Measurements from ENCODE around the gene LRRC23.

LRRC23 gene

DNA sequence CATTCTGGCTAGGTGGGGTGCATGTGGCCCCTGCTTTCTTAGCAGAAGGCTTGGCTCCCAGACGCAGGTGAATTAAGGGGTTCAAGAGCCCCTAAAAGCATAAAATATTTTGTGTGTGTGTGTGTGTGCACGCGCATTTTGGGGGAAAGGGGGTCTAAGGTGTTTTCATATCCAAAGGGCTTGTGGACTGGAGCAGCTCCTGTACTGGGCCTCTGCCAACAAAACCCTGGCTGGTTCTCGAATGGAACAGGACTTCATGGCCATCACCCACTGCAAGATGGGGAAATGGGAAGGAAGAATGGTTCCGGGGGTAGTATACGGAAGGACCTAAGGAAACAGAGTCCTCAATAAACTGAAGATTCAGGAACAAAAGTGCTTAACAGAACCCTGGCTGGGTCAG is 19.2 kb downstream of the LRRC23 start:
- no peak for DNase-seq (ENCODE audit: low read depth in 1 of 2, low spot score in 1 of 2)

DNA sequence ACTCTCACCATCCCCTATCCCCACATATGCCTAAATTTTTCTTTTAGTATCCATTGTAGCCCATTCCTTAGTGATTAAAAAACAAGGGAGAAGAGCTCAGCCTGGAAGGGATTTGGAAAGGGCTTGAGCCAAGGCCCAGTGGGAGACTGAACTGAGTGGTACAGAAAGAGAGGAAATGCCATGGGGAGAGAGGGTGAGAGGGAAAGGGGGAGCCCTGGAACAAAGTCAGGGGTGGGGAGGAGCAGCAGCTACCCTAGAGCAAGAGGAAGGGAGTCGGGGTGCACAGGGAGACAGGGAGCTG is 20.6 kb downstream of the LRRC23 start:
- DNase-seq (ENCODE audit: low read depth in 1 of 2, low spot score in 1 of 2): no peak

DNA sequence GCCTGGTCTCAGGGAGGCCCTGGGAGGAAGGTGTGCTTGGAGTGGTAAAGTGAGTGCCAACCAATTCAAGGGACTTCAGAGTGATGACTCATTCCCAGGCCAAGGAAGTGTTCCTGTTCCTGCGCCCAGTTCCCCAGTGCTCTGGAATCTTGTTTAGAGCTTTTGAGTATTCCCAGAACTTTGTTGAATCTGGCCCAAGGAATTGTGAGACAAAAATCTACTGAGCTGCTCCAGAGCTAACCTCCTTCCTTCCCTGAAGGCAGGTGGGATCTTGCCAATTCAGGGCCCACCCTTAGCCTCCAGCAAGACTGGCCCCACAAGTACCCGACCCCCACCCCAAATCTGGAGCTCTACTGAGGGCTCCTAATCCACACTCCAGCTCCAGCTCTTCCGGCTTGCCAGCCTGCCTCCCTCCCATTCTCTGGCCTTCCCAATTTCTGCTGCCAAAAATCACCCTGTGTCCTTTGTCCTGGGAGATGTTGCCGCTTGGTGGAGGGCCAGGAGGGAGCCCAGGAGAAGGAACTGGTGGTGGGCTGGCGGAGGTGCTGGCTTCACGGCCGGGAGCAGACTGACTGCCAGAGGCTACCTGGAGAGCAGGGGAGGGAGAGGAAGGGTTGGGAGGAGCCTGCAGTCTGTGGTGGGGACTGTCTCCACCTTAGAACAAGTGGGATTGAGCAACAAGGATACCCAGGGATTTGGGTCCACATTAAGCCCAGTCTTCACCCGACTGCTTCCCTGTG is 21.1 kb downstream of the LRRC23 start:
- DNase-seq (ENCODE audit: low read depth in 1 of 2, low spot score in 1 of 2): no peak

DNA sequence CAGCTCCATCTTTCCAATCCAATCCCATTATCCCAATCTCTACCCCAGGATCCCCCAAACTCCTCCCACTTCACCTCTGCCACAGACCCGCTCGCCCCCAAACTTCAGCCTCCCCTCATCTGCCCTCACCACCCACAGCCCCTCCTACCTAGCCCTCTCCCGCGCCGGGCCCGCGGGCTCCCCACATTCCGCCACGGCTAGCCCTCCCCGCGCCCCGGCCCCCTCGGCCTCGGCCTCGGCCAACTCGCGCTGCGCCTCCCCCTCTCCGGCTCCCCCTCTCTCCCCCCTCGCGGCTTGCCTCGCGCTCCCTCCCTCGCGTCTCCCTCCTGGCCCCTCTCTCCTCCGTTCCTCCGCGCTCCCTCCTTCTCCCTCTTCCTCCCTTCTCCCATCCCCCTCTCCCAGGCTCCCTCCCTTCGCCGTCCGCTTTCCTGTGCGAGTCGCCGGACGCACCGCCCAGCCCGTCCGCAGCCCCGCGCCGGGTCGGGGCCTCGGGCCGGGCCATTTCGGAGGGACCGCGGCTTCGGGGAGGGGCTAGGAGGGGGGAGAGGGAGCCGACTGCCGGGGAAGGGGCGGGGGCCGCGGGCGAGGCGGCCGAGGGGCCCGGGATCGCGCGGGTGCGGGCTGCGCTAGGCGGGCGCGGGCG is 22.9 kb downstream of the LRRC23 start, which contains the start of gene ATN1:
Gene ATN1 (plus strand): TSS at position 581 of the 643 bp plus-strand sequence. CDS start 6,043 bp downstream, outside the sequence.
- no peak for DNase-seq (ENCODE audit: low read depth in 1 of 2, low spot score in 1 of 2)

DNA sequence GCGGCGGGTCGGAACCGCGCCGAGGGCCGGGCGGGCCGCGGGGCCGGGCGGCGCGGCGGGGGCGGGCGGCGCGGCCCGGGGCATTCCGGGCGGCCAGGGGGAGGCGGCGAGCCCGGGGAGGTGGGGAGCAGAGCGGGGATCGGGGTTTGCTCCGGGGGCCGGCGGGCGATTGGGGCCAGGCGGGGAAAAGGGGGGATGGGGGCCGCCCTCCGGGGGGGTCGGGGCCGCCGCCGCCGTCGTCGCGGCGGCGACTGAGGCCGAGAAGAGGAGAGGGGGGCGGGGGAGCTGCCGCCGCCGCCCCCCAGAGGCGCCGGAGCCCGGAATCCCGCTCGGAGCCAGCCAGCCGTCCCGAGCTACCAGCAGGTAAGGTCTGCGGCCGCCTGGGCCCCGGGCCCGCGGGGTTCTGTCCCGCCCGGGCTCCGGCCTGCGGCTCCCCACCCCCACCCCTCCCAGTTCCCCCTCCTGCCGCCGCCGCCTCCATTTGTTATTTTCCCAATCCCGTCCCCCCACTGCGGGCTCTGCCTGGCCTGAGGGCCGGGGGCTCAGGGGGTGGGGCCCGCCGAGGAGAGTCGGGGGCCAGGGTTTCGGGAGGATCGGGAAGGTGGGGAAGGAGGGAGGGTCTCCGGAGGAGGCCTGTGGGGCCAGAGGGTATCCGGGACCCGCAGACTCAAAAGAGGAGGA is 23.5 kb downstream of the LRRC23 start:
- no peak for DNase-seq (ENCODE audit: low read depth in 1 of 2, low spot score in 1 of 2)

DNA sequence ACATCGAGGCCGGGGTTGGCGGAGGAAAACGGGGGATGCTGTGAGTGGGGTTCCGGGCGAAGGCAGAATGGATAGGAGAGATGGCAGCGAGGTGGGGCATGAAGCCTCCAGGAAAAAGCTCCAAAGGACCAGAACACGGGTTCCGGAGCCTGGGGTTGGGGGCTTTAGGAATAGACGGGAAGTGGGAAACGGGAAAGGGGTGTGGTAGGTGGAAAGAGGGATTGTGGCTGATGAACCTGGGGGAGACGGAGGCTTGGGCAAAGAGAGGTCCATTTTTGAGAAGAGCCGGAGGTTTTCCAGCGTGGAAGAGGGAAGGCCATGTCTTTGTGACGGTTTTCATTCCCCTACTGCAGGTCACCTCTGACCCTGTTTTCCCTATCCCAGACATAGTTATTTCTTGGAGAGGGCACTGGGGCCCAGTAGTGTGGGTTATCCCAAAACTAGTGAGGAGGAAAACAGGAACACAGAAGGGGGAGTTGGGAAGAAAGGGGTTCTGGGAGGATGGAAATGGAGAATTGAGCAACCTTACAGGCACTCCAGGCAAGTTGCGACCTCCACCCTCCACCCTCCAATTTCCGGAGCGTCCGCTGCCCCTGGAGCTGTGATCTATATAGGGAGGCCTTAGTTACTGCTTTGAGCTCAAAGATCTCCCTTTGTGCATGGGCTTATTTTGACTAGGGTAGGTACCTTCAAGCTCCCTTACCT is 24.2 kb downstream of the LRRC23 start:
- DNase-seq (ENCODE audit: low read depth in 1 of 2, low spot score in 1 of 2): no peak

DNA sequence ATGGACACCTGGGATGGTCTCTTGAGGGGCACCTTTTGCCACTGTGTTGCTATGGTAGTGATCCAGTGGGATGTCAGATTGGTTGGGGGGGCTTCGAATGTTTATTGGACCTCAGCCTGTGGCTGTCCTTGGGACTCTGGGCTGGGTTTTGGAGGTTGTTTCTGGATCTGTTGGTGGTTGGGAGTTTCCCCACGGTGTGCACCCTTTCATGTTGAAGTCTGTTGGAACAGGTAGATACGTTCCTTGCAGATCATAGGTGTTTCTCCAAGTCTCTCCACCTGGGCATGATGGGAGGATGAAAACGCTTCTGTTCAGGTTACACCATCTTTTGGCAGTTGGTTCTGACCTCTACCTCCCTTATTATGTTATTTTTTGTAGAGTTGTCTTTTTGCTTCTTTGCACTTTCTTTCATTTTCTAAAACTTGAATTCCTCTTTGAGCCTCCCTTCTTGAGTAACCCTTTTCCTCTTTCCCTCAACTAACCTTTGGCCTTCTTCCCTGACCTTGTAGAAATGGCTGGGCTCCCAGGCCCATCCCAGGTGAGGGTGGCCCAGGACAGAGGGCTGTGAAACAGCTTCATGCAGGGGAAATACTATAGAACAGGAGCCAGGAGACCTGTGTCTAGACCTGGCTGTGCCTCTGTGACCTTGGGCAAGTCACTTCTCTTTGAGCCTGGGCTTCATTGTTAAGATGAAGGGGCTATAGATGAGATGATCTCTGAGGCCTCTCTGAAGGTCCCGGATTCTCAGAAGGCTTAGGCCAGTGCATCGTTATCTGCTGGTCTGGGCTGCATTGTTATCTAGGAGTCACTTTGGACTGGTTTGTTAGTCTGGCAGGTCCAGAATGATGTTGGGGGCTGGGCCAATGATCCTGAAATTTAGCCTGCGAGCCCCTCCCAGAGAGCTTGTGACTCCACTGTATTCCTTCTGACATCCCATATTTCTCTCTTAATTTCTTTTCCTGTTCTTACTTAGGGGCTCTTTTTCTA is 25.1 kb downstream of the LRRC23 start:
- DNase-seq (ENCODE audit: low read depth in 1 of 2, low spot score in 1 of 2): no peak

DNA sequence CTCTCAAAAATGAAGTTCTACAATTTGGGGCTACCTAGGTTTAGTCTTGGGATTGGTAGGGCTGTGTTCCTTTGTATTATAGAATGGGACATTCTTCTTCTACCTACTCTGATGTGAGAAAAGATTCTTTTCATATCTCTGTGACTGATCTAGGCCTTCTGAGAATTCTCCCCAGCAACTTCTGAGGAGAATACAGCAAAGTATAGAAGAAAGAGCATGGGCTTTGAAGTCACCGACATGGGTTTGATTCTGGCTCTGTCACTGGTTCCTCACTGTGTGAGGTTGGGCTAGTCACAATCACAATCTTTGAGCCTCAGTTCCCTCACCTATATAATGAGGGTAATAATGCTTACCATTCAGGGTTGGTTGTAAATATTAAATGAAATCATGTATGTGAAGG is 28.1 kb downstream of the LRRC23 start:
- DNase-seq (ENCODE audit: low read depth in 1 of 2, low spot score in 1 of 2): no peak

DNA sequence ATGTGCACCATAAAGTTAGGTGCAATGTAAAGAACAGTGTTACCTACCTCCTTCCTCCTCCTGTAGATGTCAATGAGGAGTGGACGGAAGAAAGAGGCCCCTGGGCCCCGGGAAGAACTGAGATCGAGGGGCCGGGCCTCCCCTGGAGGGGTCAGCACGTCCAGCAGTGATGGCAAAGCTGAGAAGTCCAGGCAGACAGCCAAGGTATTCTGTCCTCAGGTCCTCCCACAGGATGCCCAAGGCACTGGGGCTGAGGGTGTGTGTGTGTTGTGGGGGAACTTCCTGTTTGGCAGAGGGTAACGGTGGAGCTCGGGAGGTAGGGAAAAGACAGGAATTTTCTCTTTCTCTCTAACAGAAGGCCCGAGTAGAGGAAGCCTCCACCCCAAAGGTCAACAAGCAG is 29.5 kb downstream of the LRRC23 start:
- DNase-seq (ENCODE audit: low read depth in 1 of 2, low spot score in 1 of 2): no peak

DNA sequence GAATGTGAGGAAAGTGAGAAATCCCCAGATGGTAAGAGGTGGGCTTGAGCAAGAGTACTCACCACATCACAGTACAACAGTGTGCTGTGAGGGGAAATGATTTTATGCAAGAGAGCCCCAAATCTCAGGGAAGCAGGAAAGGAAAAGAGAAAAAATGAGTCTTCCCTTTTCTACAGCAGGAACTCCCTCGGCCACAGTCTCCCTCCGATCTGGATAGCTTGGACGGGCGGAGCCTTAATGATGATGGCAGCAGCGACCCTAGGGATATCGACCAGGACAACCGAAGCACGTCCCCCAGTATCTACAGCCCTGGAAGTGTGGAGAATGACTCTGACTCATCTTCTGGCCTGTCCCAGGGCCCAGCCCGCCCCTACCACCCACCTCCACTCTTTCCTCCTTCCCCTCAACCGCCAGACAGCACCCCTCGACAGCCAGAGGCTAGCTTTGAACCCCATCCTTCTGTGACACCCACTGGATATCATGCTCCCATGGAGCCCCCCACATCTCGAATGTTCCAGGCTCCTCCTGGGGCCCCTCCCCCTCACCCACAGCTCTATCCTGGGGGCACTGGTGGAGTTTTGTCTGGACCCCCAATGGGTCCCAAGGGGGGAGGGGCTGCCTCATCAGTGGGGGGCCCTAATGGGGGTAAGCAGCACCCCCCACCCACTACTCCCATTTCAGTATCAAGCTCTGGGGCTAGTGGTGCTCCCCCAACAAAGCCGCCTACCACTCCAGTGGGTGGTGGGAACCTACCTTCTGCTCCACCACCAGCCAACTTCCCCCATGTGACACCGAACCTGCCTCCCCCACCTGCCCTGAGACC is 31.0 kb downstream of the LRRC23 start:
- DNase-seq (ENCODE audit: low read depth in 1 of 2, low spot score in 1 of 2): no peak

DNA sequence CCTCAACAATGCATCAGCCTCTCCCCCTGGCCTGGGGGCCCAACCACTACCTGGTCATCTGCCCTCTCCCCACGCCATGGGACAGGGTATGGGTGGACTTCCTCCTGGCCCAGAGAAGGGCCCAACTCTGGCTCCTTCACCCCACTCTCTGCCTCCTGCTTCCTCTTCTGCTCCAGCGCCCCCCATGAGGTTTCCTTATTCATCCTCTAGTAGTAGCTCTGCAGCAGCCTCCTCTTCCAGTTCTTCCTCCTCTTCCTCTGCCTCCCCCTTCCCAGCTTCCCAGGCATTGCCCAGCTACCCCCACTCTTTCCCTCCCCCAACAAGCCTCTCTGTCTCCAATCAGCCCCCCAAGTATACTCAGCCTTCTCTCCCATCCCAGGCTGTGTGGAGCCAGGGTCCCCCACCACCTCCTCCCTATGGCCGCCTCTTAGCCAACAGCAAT is 31.6 kb downstream of the LRRC23 start:
- DNase-seq (ENCODE audit: low read depth in 1 of 2, low spot score in 1 of 2): no peak

DNA sequence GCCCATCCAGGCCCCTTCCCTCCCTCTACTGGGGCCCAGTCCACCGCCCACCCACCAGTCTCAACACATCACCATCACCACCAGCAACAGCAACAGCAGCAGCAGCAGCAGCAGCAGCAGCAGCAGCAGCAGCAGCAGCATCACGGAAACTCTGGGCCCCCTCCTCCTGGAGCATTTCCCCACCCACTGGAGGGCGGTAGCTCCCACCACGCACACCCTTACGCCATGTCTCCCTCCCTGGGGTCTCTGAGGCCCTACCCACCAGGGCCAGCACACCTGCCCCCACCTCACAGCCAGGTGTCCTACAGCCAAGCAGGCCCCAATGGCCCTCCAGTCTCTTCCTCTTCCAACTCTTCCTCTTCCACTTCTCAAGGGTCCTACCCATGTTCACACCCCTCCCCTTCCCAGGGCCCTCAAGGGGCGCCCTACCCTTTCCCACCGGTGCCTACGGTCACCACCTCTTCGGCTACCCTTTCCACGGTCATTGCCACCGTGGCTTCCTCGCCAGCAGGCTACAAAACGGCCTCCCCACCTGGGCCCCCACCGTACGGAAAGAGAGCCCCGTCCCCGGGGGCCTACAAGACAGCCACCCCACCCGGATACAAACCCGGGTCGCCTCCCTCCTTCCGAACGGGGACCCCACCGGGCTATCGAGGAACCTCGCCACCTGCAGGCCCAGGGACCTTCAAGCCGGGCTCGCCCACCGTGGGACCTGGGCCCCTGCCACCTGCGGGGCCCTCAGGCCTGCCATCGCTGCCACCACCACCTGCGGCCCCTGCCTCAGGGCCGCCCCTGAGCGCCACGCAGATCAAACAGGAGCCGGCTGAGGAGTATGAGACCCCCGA is 32.2 kb downstream of the LRRC23 start:
- no peak for DNase-seq (ENCODE audit: low read depth in 1 of 2, low spot score in 1 of 2)

DNA sequence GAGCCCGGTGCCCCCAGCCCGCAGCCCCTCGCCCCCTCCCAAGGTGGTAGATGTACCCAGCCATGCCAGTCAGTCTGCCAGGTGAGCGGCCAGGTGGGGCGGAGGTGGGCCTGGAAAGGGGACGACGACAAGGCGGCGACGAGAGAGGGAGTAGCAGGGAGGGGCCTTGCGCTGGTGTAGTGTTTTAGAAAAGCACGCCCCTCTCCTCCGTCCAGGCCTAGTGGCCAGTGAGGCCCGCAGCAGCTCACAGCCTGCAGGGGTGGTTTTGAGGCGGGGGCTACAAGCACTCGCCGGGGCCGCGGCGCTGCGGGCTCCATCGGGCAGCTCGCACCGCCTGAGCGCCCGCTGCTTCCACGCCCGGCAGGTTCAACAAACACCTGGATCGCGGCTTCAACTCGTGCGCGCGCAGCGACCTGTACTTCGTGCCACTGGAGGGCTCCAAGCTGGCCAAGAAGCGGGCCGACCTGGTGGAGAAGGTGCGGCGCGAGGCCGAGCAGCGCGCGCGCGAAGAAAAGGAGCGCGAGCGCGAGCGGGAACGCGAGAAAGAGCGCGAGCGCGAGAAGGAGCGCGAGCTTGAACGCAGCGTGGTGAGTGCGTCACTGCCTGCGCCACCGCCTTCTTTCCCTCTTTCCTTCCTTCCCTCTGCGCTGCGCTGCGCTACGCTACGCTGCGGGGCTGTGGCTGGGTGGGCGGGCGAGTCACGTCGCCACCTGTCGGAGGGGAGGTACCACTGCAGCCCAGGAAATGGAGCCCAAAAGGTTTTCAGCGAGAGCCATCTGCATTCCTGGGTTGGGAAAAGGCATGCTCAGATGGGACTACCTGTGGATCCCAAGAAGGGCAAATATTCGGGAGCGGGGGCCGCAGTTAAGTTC is 33.1 kb downstream of the LRRC23 start:
- peak; percentile 82 to 90 for DNase-seq (ENCODE audit: low read depth in 1 of 2, low spot score in 1 of 2)

DNA sequence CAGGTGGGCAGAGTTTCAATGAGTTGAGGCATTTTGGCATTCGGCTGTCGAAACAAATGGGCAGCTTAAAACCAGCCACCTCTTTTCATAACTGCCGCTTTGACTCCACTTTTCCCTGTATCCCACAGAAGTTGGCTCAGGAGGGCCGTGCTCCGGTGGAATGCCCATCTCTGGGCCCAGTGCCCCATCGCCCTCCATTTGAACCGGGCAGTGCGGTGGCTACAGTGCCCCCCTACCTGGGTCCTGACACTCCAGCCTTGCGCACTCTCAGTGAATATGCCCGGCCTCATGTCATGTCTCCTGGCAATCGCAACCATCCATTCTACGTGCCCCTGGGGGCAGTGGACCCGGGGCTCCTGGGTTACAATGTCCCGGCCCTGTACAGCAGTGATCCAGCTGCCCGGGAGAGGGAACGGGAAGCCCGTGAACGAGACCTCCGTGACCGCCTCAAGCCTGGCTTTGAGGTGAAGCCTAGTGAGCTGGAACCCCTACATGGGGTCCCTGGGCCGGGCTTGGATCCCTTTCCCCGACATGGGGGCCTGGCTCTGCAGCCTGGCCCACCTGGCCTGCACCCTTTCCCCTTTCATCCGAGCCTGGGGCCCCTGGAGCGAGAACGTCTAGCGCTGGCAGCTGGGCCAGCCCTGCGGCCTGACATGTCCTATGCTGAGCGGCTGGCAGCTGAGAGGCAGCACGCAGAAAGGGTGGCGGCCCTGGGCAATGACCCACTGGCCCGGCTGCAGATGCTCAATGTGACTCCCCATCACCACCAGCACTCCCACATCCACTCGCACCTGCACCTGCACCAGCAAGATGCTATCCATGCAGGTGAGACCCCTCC is 34.0 kb downstream of the LRRC23 start:
- no peak for DNase-seq (ENCODE audit: low read depth in 1 of 2, low spot score in 1 of 2)

DNA sequence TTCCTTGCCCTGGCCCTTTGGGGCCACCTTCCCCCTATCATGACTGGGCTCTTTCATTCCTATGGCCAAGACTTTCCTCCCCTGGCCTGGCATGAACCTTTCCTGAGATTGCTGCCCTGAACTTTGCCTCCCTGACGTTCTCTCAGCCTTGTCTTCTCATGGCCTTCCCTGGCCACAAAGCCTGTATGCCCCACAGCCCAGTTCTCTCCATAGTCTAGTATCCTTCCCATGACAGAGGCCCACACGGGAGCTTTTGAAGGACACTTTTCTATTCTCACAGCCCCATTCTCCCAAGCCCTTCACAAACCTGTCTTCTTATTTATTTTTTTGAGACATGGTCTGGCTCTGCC is 34.5 kb downstream of the LRRC23 start:
- no peak for DNase-seq (ENCODE audit: low read depth in 1 of 2, low spot score in 1 of 2)

DNA sequence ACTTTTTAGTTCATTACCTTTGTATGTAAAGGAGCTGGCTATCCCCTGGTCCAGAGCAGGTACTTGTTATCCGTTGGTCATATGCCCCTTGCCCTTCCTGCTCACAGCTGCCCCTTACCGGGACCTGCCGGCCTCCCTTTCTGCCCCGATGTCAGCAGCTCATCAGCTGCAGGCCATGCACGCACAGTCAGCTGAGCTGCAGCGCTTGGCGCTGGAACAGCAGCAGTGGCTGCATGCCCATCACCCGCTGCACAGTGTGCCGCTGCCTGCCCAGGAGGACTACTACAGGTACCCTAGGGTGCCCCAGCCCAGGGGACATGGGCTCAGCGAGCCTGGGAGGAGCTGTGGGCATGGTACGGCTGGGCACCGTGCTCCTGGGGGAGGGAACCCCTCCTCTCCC is 36.6 kb downstream of the LRRC23 start:
- no peak for DNase-seq (ENCODE audit: low read depth in 1 of 2, low spot score in 1 of 2)

DNA sequence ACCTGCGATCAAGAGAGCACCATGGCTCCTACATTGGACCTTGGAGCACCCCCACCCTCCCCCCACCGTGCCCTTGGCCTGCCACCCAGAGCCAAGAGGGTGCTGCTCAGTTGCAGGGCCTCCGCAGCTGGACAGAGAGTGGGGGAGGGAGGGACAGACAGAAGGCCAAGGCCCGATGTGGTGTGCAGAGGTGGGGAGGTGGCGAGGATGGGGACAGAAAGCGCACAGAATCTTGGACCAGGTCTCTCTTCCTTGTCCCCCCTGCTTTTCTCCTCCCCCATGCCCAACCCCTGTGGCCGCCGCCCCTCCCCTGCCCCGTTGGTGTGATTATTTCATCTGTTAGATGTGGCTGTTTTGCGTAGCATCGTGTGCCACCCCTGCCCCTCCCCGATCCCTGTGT is 37.2 kb downstream of the LRRC23 start:
- DNase-seq (ENCODE audit: low read depth in 1 of 2, low spot score in 1 of 2): no peak
